ENCODE data around the gene LDLRAP1.
A peak's percentile ranks its signal among the peaks of the same experiment; 100 is the strongest.

The LDLRAP1 gene

GRCh38 chr1:25615172-25615541 lies 71.8 kb downstream of the LDLRAP1 start:
- no peak overlapping the region for H2AFZ ChIP-seq (ENCODE audit: low read depth)
- H3K27ac ChIP-seq = no peak overlapping the region
- no peak overlapping the region for H3K4me3 ChIP-seq (IDR thresholded peaks at IDR 0.05; ENCODE audit: insufficient read depth, low read depth, low read length)
- no peak overlapping the region for H3K9ac ChIP-seq
- peak overlapping the region; percentile 94 for H3K4me2 ChIP-seq
- TF ChIP-seq, protein P1, sequence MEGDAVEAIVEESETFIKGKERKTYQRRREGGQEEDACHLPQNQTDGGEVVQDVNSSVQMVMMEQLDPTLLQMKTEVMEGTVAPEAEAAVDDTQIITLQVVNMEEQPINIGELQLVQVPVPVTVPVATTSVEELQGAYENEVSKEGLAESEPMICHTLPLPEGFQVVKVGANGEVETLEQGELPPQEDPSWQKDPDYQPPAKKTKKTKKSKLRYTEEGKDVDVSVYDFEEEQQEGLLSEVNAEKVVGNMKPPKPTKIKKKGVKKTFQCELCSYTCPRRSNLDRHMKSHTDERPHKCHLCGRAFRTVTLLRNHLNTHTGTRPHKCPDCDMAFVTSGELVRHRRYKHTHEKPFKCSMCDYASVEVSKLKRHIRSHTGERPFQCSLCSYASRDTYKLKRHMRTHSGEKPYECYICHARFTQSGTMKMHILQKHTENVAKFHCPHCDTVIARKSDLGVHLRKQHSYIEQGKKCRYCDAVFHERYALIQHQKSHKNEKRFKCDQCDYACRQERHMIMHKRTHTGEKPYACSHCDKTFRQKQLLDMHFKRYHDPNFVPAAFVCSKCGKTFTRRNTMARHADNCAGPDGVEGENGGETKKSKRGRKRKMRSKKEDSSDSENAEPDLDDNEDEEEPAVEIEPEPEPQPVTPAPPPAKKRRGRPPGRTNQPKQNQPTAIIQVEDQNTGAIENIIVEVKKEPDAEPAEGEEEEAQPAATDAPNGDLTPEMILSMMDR (conservative IDR thresholded peaks at IDR 0.05; ENCODE audit: low read depth, low read length) = no peak
- H3K79me2 ChIP-seq (ENCODE audit: insufficient read depth, low read depth) = peaks cover 23% of the 10 kb centered on the region; the same call in 1 of the 2 replicates
- H3K36me3 ChIP-seq (ENCODE audit: insufficient read depth) = no peaks in the 10 kb centered on the region
- peaks cover 7% of the 10 kb centered on the region; the same call in 1 of the 2 replicates for H3K27me3 ChIP-seq (ENCODE audit: insufficient read depth, low read depth)
- no peaks in the 10 kb centered on the region for H4K20me1 ChIP-seq (ENCODE audit: insufficient read depth)
- H3K4me1 ChIP-seq (ENCODE audit: low read depth, poor library complexity, severe bottlenecking) = peaks cover 60% of the 10 kb centered on the region

- peaks cover 7% of the 10 kb centered on the region; the same call in 1 of the 2 replicates for H3K27me3 ChIP-seq (ENCODE audit: insufficient read depth, low read depth)
Measured at GRCh38 chr1:25615563-25616094, 72.2 kb downstream of the LDLRAP1 start.

DNA sequence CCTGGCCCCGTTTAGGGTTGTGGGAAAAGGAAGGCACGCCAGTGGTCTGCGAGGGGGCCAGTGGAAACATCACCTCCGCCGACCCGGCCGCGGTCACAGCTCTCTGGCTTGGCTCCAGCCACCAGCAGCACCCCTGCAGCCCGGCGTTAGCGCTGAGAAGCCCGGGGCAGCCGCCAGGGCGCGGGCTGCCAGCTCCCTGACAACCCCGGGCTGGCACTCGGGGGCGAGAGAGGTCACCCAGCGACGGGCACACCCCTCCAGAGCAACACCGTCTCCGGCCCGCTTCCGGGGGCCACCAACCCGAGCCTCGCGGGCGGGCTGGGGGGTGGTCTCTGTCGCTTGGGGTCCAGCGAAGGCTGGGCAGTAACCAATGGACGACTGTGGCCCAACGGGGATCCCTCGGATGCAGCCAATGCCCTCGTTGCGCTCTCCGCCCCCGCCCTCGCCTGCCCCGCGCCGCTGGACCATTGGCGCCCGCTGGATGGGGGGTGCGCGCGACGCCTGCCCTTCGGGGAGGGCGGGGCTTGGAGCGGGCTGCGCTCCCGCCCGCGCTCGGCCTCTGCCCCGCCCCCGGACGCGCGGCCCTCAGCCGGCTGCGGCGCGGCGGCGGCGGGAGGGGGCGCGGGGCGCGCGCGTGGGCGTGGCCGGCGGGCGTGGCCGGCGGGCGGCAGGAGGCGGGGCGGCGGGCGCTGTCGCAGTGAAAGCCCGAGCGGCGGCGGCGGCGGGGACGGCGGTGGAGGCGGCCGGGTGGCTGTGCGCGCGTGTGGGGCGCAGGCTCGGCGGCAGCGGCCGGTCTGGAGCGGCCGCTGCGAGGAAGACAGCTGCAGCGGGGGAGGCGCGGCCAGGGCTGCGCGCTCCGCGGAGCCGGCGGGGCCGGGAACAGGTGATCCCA lies 72.9 kb downstream of the LDLRAP1 start, which contains the start of gene MAN1C1:
Gene MAN1C1, plus strand, starts transcription at position 697 of the 892 bp plus-strand sequence. CDS start 1,007 bp downstream, outside the sequence.
- TF ChIP-seq, protein P1 (conservative IDR thresholded peaks at IDR 0.05; ENCODE audit: low read depth, low read length) = 0 out of 2 replicates have a peak, but pooled peaks have one; percentile 15
- Histone ChIP-seq H3K27ac (peak within 1 kb of the TSS; percentile 33; the same call in 1 of the 2 replicates), H3K27me3 (ENCODE audit: insufficient read depth, low read depth) (peaks cover 7% of the 10 kb centered on the region; the same call in 1 of the 2 replicates), H2AFZ (ENCODE audit: low read depth) (peak within 1 kb of the TSS; percentile 90), H3K36me3 (ENCODE audit: insufficient read depth) (no peaks in the 10 kb centered on the region), H3K4me3 (IDR thresholded peaks at IDR 0.05; ENCODE audit: insufficient read depth, low read depth, low read length) (peak within 1 kb of the TSS; percentile 60), H4K20me1 (ENCODE audit: insufficient read depth) (no peaks in the 10 kb centered on the region), H3K79me2 (ENCODE audit: insufficient read depth, low read depth) (peaks cover 30% of the 10 kb centered on the region; the same call in 1 of the 2 replicates), H3K4me2 (peak within 1 kb of the TSS; percentile 94), H3K4me1 (ENCODE audit: low read depth, poor library complexity, severe bottlenecking) (peaks cover 60% of the 10 kb centered on the region), H3K9ac (peak within 1 kb of the TSS; percentile 54; the same call in 1 of the 2 replicates)

More at GRCh38 chr1:25615563-25616094, 72.2 kb downstream of the LDLRAP1 start:
- peak overlapping the region; percentile 90 for H2AFZ ChIP-seq (ENCODE audit: low read depth)
- H3K4me1 ChIP-seq (ENCODE audit: low read depth, poor library complexity, severe bottlenecking) = peaks cover 60% of the 10 kb centered on the region
- peak overlapping the region; percentile 94 for H3K4me2 ChIP-seq
- no peak overlapping the region; the same call in 1 of the 2 replicates for H3K9ac ChIP-seq
- no peaks in the 10 kb centered on the region for H4K20me1 ChIP-seq (ENCODE audit: insufficient read depth)
- H3K36me3 ChIP-seq (ENCODE audit: insufficient read depth) = no peaks in the 10 kb centered on the region
- H3K79me2 ChIP-seq (ENCODE audit: insufficient read depth, low read depth) = peaks cover 23% of the 10 kb centered on the region; the same call in 1 of the 2 replicates
- TF ChIP-seq, protein P1 (conservative IDR thresholded peaks at IDR 0.05; ENCODE audit: low read depth, low read length) = no peak
- no peak overlapping the region for H3K4me3 ChIP-seq (IDR thresholded peaks at IDR 0.05; ENCODE audit: insufficient read depth, low read depth, low read length)
- H3K27ac ChIP-seq = no peak overlapping the region

- peak overlapping the region; percentile 33; the same call in 1 of the 2 replicates for H3K27ac ChIP-seq
- peak overlapping the region; percentile 43 for H2AFZ ChIP-seq (ENCODE audit: low read depth)
- TF ChIP-seq, protein P1 (conservative IDR thresholded peaks at IDR 0.05; ENCODE audit: low read depth, low read length) = no peak
- peaks cover 66% of the 10 kb centered on the region for H3K4me1 ChIP-seq (ENCODE audit: low read depth, poor library complexity, severe bottlenecking)
- no peaks in the 10 kb centered on the region for H3K36me3 ChIP-seq (ENCODE audit: insufficient read depth)
- H4K20me1 ChIP-seq (ENCODE audit: insufficient read depth) = no peaks in the 10 kb centered on the region
- H3K79me2 ChIP-seq (ENCODE audit: insufficient read depth, low read depth) = peaks cover 38% of the 10 kb centered on the region; the same call in 1 of the 2 replicates
- H3K27me3 ChIP-seq (ENCODE audit: insufficient read depth, low read depth) = peaks cover 7% of the 10 kb centered on the region; the same call in 1 of the 2 replicates
- H3K4me2 ChIP-seq = peak overlapping the region; percentile 74
- peak overlapping the region; percentile 60 for H3K4me3 ChIP-seq (IDR thresholded peaks at IDR 0.05; ENCODE audit: insufficient read depth, low read depth, low read length)
- peak overlapping the region; percentile 54; the same call in 1 of the 2 replicates for H3K9ac ChIP-seq
Measured at GRCh38 chr1:25616987-25617624, 73.7 kb downstream of the LDLRAP1 start.
